Loucy (cell line): Measurements from ENCODE around the gene GCAT.

Experiments used
- H2AFZ ChIP-seq: fragments of 200-600 bp; sonication (generic); 2 replicates; pipeline ENCODE4 v1.6.0; 2016; ENCODE audit warnings: antibody characterized with exemption, mild to moderate bottlenecking, low read length, moderate library complexity
- H3F3A ChIP-seq: fragments of 200-600 bp; 2 replicates; pipeline ENCODE4 v1.6.0; 2016; ENCODE audit warnings: antibody characterized with exemption, low read depth, mild to moderate bottlenecking
- H3K27me3 ChIP-seq: fragments of 200-600 bp; sonication (generic); 2 replicates; pipeline ENCODE4 v1.6.1; 2014; ENCODE audit warnings: low read length, mild to moderate bottlenecking; ENCODE audit not compliant: insufficient read depth, poor library complexity, severe bottlenecking
- H3K36me3 ChIP-seq: fragments of 200-600 bp; sonication (generic); 2 replicates; pipeline ENCODE4 v1.6.1; 2016; ENCODE audit warnings: low read length; ENCODE audit not compliant: insufficient read depth
- H3K4me1 ChIP-seq: fragments of 200-600 bp; sonication (generic); 2 replicates; pipeline ENCODE4 v1.5.1; 2014; ENCODE audit warnings: low read length, mild to moderate bottlenecking; ENCODE audit not compliant: insufficient read depth, poor library complexity, severe bottlenecking
- H3K4me2 ChIP-seq: fragments of 200-600 bp; sonication (generic); 2 replicates; pipeline ENCODE4 v1.6.0; 2014; ENCODE audit warnings: antibody characterized with exemption, low read length, low read depth, mild to moderate bottlenecking; ENCODE audit not compliant: poor library complexity, severe bottlenecking
- H3K4me3 ChIP-seq: fragments of 200-600 bp; sonication (generic); 2 replicates; pipeline ENCODE4 v1.5.1; 2014; ENCODE audit warnings: low read length, mild to moderate bottlenecking, mixed read lengths; ENCODE audit not compliant: poor library complexity, severe bottlenecking
- H3K79me2 ChIP-seq: fragments of 200-600 bp; sonication (generic); 2 replicates; pipeline ENCODE4 v1.6.1; 2014; ENCODE audit warnings: low read length; ENCODE audit not compliant: insufficient read depth
- H3K9ac ChIP-seq: fragments of 200-600 bp; sonication (generic); 2 replicates; pipeline ENCODE4 v1.6.0; 2014; ENCODE audit warnings: mild to moderate bottlenecking, low read depth, low read length, moderate library complexity; ENCODE audit not compliant: poor library complexity, severe bottlenecking
- H3K9me2 ChIP-seq: fragments of 200-600 bp; sonication (generic); replicated peaks from 2 replicates; pipeline ENCODE4 v1.6.1; 2016; ENCODE audit warnings: low read depth, low read length, mixed read lengths
- H3K9me3 ChIP-seq: fragments of 200-600 bp; sonication (generic); 2 replicates; pipeline ENCODE4 v1.6.1; 2014; ENCODE audit warnings: mild to moderate bottlenecking, antibody characterized with exemption, low read length, low read depth; ENCODE audit not compliant: insufficient read depth
- H4K20me1 ChIP-seq: fragments of 200-600 bp; sonication (generic); 2 replicates; pipeline ENCODE4 v1.6.0; 2014; ENCODE audit warnings: antibody characterized with exemption, low read length, mild to moderate bottlenecking; ENCODE audit not compliant: insufficient read depth, poor library complexity, severe bottlenecking
- CTCF ChIP-seq: fragments of 200-600 bp; sonication (generic); conservative IDR thresholded peaks from 2 replicates; pipeline ENCODE4 v1.5.1; 2014; ENCODE audit warnings: mild to moderate bottlenecking, antibody characterized with exemption, low read length
- EZH2phosphoT487 ChIP-seq: fragments of 200-600 bp; IDR thresholded peaks from 2 replicates; pipeline ENCODE4 v1.6.1; 2018; ENCODE audit warnings: antibody characterized with exemption, mild to moderate bottlenecking, moderate library complexity, borderline replicate concordance

The GCAT gene

GRCh38 chr22:37760152-37760551, 47.6 kb upstream of the GCAT start:
- Histone ChIP-seq H2AFZ (no peak overlapping the region), H3F3A (no peaks in the 10 kb centered on the region), H3K4me2 (no peak overlapping the region), H4K20me1 (no peaks in the 10 kb centered on the region), H3K9me3 (no peaks in the 10 kb centered on the region), H3K9me2 (no peaks in the 10 kb centered on the region), H3K27me3 (no peaks in the 10 kb centered on the region), H3K36me3 (peaks cover 44% of the 10 kb centered on the region; the same call in 1 of the 2 replicates), H3K9ac (no peak overlapping the region), H3K4me1 (no peaks in the 10 kb centered on the region), H3K79me2 (no peaks in the 10 kb centered on the region), H3K4me3 (no peak overlapping the region)
- no peak for TF ChIP-seq CTCF

GRCh38 chr22:37762389-37762836, 45.3 kb upstream of the GCAT start:
- TF ChIP-seq CTCF (no peak), EZH2phosphoT487 (no peak)
- Histone ChIP-seq H3F3A (no peaks in the 10 kb centered on the region), H3K9me3 (no peaks in the 10 kb centered on the region), H3K4me1 (no peaks in the 10 kb centered on the region), H3K36me3 (peaks cover 38% of the 10 kb centered on the region; the same call in 1 of the 2 replicates), H4K20me1 (no peaks in the 10 kb centered on the region), H3K27me3 (no peaks in the 10 kb centered on the region), H3K9ac (no peak overlapping the region), H3K79me2 (no peaks in the 10 kb centered on the region), H2AFZ (no peak overlapping the region), H3K4me3 (no peak overlapping the region), H3K4me2 (no peak overlapping the region), H3K9me2 (no peaks in the 10 kb centered on the region)

GRCh38 chr22:37763012-37763411, 44.7 kb upstream of the GCAT start:
- H3K36me3 ChIP-seq = peaks cover 32% of the 10 kb centered on the region; the same call in 1 of the 2 replicates
- TF ChIP-seq EZH2phosphoT487 (no peak), CTCF (no peak)
- H4K20me1 ChIP-seq = no peaks in the 10 kb centered on the region

More at GRCh38 chr22:37763012-37763411, 44.7 kb upstream of the GCAT start:
- Histone ChIP-seq H3K4me1 (no peaks in the 10 kb centered on the region), H3K4me2 (no peak overlapping the region), H2AFZ (no peak overlapping the region), H3K9me3 (no peaks in the 10 kb centered on the region), H3K4me3 (no peak overlapping the region), H3K27me3 (no peaks in the 10 kb centered on the region), H3F3A (no peaks in the 10 kb centered on the region), H3K9me2 (no peaks in the 10 kb centered on the region), H3K9ac (no peak overlapping the region), H3K79me2 (no peaks in the 10 kb centered on the region)
